A172 (cell line): ENCODE data around the gene TXNDC17. TPM values are rescaled to one million over a fixed set of nuclear protein-coding genes. Genes with fewer than 3 reads are reported as not detected.
"Not testable (repeated sequence)": the region's sequence is repeated elsewhere in the genome, so short reads cannot be mapped to it uniquely, and the experiment has no call there.

Experiments used
- DNase-seq: peaks from one replicate; pipeline ENCODE4 v3.0.0-alpha.2; 2015; ENCODE audit warnings: low spot score
- total RNA-seq: library from RNA; depleted of rRNA; stranded (reverse); fragments of >200 nt; shearing (Covaris generic); gene quantifications from 2 replicates; pipeline ENCODE4 v1.2.3, GENCODE V29; 2014; rRNA removed

TXNDC17 gene
- total RNA-seq, 1 experiment from 2014 or later = 128 TPM

GRCh38 chr17:6683081-6683684 is 42.3 kb downstream of the TXNDC17 start:
- no peak for DNase-seq

- no peak for DNase-seq
Observed at GRCh38 chr17:6683730-6684459, 43.0 kb downstream of the TXNDC17 start.

DNA sequence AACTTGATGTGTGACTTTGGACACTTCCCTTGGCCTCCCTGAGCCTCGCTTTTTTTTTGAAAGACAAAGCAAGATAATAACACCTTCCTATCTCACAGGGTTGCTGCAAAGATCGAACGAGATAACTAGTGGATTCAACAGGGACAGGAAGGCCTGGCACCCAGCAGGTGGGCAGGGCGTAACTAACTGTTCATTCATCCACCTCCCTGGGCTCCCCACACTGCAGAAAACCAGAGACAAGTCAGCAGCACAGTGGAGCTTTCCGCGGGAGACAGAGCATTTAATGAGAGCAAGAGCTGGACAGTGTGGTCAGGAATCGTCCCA is 43.6 kb downstream of the TXNDC17 start:
- DNase-seq = no peak

DNA sequence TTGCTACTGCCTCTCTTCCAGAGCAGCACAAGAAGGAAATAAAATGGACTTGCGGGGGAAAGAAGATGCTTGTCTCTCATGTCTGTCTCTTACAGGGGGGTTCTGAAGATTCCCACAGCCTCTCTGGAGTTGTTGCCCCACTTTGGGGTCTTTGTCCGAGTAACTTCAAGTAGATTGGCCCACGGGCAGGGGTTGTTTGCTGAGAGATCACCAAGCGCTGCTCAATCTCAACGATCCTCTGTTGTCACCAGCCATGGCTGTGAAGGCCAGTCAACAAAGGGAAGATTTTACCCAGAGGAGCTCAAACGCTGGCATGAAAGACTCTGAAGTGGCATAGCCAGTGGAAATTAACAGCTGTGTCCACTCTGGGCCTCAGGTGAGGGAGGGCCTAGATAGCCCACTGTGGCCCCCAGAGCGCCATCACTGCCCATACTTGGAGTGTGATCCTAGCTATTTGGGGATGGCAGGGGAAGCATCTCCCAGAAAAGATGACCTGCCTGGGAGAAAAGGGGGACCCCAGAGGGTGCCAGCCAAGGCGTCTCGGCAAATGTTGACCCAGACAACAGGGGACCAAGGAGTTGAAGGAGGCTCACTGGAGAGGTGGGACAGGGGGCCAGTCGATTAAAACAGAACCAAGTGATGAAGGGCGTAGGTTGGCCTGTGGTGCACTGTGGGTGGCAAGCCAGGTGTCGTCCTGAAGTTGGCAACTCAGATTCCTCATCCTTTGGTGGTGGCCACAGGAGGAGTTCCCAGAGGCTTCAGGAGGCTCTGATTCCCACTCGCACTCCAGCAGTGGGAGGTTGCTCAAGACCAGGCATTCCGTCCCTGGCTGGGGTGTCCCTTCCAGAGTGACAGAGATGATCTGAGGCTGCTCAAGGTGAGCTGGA is 44.3 kb downstream of the TXNDC17 start:
- DNase-seq = no peak

DNA sequence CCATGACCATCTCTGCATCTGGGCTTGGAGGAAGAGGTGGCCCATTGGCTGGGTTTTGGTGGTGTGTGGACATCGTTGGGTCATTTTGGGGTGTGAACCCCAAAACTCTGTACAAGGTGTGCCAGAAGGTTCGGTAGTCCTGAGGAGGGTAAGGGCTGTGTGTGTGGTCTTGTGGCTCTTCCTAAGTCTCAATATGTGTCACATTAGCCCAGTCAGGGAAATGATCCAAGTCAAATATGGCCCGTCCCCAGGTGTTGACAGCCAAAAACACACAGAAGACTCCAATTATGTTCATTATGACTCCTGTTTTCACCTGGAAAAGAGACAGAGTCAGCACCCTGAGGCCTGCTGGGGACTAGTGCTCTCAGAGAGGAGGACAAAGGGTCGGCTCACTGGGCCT is 45.2 kb downstream of the TXNDC17 start:
- DNase-seq = no peak

DNA sequence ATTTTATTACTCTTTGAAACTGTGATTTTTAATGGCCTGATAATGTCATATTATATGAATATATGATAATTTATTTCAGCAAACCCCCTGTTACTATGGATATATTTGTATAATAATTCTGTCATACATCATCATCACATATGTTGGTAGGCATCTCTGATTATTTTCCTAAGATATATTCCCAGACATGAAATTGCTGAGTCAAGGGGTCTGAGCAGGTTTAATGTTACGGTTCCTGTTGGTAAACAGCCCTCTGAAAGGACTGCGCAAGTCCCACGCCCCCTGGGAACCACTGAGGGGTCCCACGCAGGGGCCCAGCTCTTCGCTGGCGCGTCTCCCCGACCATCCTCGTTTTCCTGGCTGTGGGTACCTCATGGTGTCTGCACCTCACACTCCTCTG is 48.1 kb downstream of the TXNDC17 start:
- no peak for DNase-seq

GRCh38 chr17:6690641-6691040 is 49.8 kb downstream of the TXNDC17 start:
- DNase-seq = no peak

- DNase-seq = no peak
Observed at GRCh38 chr17:6691546-6691945, 50.7 kb downstream of the TXNDC17 start.

- DNase-seq = not testable (repeated sequence)
Observed at GRCh38 chr17:6691958-6692357, 51.1 kb downstream of the TXNDC17 start.

Other genes starting within 250 kb of the TXNDC17 start
- not detected in 2 replicates for gene AIPL1, start 205.9 kb upstream of the TXNDC17 start, total RNA-seq
- 81.2 and 96.3 TPM in 2 replicates for gene PIMREG, start 196.6 kb upstream of the TXNDC17 start, total RNA-seq
- gene PITPNM3, start 84.5 kb upstream of the TXNDC17 start, total RNA-seq = 9.8 and 13.0 TPM in 2 replicates
- gene KIAA0753, start 349 bp upstream of the TXNDC17 start, total RNA-seq = 18.8 and 21.7 TPM in 2 replicates
- 28.1 and 29.1 TPM in 2 replicates for gene MED31, start 10.5 kb downstream of the TXNDC17 start, total RNA-seq
- gene C17orf100, start 10.7 kb downstream of the TXNDC17 start, total RNA-seq = 0.24 and 0.89 TPM in 2 replicates
- 0.10 TPM in 1 of 2 replicates, not detected in the other for gene SLC13A5, start 72.3 kb downstream of the TXNDC17 start, total RNA-seq
- gene XAF1, start 115.0 kb downstream of the TXNDC17 start, total RNA-seq = not detected in 2 replicates
- gene FBXO39, start 135.2 kb downstream of the TXNDC17 start, total RNA-seq = 0.31 TPM in 1 of 2 replicates, not detected in the other
- not detected in 2 replicates for gene TEKT1, start 190.7 kb downstream of the TXNDC17 start, total RNA-seq